NCI-H2107 treated with DMSO at 0.1 percent for 48 hours (cell line): ENCODE results near the gene HOXD11.

Experiments used
- DNase-seq: peaks from one replicate; lab custom pipeline; 2025; ENCODE audit not compliant: unreplicated experiment; lab: John Stamatoyannopoulos, UW

The HOXD11 gene

DNA sequence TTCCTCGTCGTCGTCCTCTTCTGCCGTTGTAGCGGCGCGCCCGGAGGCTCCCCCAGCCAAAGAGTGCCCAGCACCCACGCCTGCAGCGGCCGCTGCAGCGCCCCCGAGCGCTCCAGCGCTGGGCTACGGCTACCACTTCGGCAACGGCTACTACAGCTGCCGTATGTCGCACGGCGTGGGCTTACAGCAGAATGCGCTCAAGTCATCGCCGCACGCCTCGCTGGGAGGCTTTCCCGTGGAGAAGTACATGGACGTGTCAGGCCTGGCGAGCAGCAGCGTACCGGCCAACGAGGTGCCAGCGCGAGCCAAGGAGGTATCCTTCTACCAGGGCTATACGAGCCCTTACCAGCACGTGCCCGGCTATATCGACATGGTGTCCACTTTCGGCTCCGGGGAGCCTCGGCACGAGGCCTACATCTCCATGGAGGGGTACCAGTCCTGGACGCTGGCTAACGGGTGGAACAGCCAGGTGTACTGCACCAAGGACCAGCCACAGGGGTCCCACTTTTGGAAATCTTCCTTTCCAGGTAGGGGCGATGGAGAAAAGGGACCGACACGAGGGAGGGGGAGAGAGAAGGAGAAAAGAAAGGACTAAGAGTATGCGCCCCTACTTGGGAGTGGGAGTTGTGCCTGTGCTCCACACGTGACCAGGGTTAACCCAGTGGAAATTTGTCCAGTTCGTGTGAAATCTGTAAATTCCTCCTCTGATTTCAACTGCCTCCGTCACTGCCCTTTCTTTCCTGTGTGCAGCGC is 13.8 kb upstream of the HOXD11 start:
- DNase-seq: no peak

DNA sequence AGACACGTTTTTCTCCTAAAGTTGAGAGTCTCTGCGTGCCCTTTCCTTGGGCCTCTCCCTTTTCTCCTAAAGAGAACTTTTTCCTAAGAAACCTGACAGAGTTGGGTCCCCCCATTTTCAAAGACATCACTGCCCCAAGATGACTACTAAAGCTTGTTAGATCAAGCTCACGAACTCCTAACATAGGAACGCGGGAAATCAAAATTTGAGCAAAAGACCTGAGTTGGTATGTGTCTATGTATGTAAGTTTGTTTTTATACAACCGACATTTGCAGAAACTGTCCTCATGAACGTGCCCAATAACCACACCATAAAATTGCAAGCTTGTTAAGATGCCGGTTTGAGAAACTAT is 13.2 kb upstream of the HOXD11 start:
- no peak for DNase-seq

- DNase-seq: no peak
Measured at GRCh38 chr2:176094349-176094748, 12.7 kb upstream of the HOXD11 start.

GRCh38 chr2:176095421-176095820 is 11.7 kb upstream of the HOXD11 start:
- DNase-seq: no peak

DNA sequence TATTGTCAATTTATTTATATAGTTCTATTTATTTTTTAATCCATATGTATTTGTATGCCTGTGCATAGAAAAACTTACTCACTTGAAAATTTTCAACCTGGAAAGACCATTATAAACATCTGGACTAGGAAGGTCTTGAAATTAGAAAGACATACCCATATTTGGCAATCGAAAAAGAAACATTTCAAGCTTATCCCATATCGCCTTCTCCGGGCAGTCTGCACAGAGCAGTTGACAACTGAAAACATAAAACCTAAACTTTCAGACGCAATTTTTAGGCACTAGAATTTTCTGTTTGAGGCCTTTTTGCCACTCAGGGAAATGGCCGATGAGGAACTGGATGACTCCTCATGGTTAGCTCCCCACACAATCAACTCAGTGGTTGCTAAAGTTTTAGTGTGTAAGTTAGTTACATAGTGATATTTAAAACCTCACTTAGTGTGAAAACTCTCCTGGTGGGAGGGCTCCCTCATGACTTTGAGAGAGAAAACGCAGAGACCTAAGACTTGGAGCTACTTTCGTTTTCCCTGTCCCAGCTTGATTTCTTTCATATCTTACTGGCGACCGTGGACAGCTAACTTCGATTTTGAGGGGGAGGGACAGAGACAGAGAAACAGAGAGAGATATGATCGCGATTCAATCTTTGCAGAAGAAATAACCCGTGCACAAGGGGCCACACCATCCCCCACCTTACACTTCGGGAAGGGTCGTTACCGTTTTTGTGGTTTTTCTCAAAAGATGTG is 10.7 kb upstream of the HOXD11 start:
- no peak for DNase-seq

- no peak for DNase-seq
Measured at GRCh38 chr2:176096986-176097819, 9.9 kb upstream of the HOXD11 start.

DNA sequence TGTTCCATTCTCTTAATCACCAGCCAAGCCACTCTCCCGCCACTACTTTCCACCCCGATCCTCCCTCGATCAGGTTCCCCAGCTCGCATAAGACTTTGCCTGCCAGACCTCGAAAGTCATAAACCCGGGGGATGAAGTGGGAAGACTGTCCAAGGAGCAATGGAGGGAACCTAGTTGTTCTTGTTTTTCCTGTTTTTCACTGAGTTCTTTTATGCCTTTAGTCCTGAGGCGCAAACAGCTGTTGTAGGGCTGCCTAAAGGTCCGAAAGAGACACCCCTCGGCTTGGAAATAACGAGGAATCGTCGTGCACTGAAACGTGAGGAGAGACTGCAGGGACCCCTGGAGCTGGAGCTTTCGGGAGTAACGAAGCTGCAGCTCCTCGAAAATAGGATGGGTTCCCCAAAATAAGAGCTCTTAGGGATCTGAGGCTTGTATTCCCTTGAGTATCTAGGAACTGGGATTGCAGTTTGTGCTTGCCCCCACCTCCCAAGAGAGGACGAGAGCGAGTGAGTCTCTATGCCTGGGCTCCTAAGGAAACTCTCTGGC is 9.2 kb upstream of the HOXD11 start:
- no peak for DNase-seq

DNA sequence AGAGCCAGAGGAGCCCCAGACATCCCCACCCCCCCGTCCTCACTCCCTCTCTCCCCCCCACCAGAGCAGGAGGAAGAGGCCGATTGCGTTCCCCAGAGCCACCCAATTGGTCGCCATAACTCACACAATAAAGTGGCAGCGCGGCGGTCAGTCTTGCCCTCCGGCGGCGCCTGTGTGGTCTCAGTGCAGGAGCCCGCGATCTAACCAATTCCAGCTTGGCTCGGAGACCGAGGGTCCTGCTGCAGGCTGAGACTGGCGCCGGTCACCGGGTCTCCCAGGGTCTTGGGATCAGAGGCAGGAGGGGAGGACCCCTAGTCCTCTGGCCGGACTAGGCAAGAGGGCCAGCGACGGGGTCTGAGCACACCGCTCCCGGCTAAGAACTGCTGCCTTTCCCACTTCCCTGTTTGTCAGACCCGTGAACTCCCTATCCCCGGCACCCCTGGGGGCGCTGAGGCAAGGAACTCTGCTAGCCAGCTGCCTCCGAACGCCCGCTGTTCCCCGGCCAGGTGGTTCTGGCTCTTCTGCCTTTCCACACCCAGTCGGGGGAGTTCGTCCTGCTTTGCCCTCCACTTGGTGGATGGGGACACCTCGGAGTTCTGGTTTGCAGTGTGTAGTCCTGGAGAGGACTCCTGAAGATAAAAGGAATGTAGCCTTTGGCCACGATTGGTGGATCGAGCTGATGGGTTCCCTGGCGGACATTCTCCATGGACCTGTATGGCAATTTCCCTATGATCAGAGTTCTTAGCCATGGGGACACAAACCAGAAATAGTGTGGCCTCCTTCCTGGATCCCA is 8.5 kb upstream of the HOXD11 start:
- no peak for DNase-seq

- DNase-seq: no peak
Measured at GRCh38 chr2:176099159-176099727, 7.8 kb upstream of the HOXD11 start.

- DNase-seq: no peak
Measured at GRCh38 chr2:176099728-176100546, 7.1 kb upstream of the HOXD11 start, which contains the start of gene HOXD12. Gene HOXD12, plus strand, starts transcription at chr2:176099795. Its CDS starts 7 bp downstream, at chr2:176099802.

DNA sequence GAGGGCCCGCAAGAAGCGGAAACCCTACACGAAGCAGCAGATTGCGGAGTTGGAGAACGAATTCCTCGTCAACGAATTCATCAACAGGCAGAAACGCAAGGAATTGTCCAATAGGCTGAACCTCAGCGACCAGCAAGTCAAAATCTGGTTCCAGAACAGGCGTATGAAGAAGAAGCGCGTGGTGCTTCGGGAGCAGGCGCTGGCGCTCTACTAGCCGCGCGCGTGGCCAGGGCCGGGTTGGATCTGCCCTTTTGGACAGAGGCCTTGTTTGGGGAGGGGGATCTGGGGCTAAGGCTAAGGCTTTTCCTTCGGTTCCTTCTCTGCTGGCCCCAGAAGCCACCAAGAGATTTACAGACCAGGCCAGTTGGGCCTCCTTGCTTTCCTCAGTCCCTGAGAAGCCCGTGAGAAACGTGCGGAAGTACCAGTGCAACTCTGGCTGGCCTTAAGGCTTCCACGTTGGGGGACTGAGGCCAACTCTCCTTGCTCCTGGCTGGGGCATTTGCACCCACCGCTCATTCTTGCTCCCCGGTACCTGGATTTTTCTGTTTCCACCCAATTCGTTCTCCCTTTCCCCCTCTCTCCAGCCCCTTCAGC is 6.4 kb upstream of the HOXD11 start:
- DNase-seq: no peak

DNA sequence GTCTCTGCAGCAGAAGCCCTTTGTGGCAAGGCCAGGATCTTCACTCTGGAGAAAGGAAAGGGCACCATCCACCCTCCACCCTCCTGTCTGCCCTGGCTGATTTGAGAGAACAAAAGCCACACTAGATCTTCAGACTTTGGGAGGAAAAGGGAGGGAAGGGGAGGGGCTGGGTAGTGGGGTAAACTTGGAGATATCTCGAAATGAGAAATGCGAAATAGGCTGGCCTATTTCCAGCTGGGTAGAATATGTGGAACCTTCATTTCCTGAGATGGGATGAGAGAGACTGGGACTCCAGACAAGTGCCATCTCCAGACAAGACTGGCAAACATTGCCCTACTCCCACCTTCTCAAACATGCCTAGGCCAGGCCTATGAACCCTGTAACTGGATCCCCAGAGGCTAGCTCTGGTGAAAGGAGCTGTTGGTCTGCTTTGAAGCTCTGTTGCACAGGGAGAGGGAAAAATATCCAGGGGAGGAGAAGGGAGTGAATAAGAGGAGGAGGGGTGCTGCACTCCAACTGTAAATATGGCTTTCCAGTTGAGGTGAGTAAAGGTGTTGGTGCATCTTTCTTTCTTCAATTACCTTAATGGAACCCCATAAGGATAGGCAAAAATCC is 5.8 kb upstream of the HOXD11 start:
- DNase-seq: no peak

DNA sequence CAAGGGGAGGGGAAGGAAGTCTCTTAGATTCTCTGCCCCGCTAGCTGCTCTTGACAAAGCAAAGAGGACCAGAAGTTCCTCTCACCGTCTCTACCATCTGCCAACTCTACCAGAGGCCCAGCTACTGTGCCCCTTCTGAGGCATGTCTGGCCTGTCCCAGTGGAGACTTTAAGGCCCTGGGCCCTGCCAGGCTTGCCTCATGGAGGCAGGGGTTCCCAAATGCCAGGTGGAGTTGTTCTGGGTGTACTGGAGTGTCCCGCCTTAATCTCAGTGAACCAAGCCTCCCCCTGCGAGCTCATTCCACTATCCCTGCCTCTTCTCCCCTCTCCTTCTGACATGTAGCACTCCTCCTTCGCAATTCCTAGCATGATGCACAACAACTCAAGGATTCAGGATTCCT is 5.2 kb upstream of the HOXD11 start:
- no peak for DNase-seq

DNA sequence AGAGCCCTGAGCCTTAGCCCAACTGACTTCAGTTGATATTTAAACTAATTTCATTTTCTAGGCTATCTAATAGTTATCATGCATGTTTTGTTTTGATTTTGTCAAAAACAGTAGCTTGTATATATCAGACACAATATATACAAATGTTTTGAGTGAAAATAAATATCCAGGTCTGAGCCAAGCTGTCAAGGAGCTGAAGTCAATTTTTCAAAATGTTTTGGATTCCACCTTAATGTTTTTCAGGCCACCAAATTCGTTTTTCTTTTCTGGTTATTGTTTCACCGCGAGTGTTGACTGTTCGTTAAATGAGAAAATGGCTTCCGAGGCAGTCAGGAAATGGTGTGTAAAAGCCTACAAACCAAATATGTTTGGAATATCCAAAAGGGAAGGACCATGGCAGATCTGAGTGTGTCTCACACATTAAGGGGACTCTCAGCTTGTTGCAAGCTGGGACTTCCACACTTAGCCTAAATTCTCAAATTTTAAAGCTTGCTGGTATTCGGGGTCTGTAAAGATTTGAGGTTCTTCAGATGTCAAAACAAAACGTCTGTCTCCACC is 4.7 kb upstream of the HOXD11 start:
- no peak for DNase-seq

DNA sequence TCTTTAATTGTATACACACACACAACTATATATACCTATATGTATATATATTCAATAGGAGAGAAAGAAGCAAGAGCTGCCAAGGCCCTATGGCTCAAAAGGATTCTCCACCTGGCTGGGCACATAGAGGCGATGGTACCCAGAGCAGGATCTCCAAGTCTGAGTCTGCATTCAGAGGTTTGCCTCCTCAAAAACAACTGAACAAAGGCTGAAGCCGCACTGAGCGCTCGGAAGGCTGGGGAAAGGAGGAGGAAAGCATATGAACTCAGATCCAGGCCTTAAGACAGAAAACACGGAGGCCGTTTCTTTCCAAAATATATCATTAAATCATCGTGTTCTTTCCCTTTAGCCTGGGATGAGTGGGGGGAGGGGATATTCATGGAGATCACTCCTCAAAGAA is 3.9 kb upstream of the HOXD11 start:
- DNase-seq: no peak

GRCh38 chr2:176103742-176104315 is 3.3 kb upstream of the HOXD11 start:
- no peak for DNase-seq

- no peak for DNase-seq
Measured at GRCh38 chr2:176104316-176105077, 2.6 kb upstream of the HOXD11 start.
